Measurements from ENCODE around the gene POLR1A.

POLR1A gene

DNA sequence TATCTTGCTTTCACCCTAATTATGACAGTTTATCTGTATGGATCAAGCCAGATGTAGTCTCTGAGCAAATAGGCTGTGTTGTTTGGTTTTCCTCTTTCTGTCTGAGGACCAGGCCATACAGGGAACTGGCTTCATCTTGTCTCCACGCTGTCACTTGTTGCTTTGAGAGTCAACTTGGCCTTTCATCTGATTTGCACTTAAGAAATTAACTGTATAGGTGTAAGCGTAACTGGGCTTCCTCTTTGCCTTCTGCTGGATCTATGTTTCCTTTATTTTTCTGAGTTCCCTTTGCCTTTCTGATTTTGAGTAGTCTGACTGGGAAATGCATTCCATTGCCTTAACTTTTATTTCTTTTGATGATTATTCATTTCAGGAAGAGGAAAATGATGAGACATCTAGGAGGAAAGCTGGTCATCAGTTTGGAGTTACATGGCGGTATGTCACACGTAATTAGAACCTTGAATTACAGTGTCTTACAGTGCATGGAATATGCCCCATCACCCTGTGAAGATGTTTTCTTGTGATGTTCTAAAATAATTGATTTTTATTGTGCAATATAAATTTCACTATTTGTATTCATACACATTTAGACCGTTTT is 17.7 kb upstream of the POLR1A start:
- peaks cover 99% of the 10 kb centered on the region for H3K36me3 Mint-ChIP-seq (ENCODE audit: low read depth)
- no peak overlapping the region for H3K4me3 Mint-ChIP-seq
- peaks cover 5% of the 10 kb centered on the region for H3K4me1 Mint-ChIP-seq (ENCODE audit: low read depth)
- H3K27me3 Mint-ChIP-seq = no peaks in the 10 kb centered on the region
- intact Hi-C loops (cut with micrococcal nuclease) = loop anchor here (10.0 kb wide), 1 partner anchor 499 kb away; no protein-coding TSS in a partner anchor
- H3K27ac Mint-ChIP-seq = no peak overlapping the region
- H3K9me3 Mint-ChIP-seq = no peaks in the 10 kb centered on the region

DNA sequence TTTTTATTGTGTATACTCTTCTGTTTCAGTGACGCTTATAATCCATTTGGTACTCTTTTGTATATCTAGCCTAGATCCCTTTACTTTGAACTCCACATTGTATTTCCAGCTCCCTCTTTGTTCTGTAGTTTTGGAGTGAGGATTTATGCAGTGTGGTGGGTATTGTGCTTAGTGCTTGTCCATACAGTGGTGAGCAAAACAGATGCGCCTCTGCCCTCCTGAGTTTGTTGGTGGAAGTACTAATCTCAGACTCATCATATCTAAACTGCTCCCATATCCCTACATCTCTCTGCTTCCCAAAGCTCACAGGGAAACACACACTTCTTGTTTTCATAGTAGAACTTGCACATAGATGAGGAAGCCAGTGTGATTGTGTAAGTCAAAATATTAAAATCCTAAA is 12.4 kb upstream of the POLR1A start:
- H3K27ac Mint-ChIP-seq = no peak overlapping the region
- no peaks in the 10 kb centered on the region for H3K27me3 Mint-ChIP-seq
- H3K9me3 Mint-ChIP-seq = no peaks in the 10 kb centered on the region
- peaks cover 100% of the 10 kb centered on the region for H3K36me3 Mint-ChIP-seq (ENCODE audit: low read depth)
- H3K4me1 Mint-ChIP-seq (ENCODE audit: low read depth) = peaks cover 10% of the 10 kb centered on the region
- intact Hi-C loops (cut with micrococcal nuclease) = no loop called here
- H3K4me3 Mint-ChIP-seq = no peak overlapping the region

DNA sequence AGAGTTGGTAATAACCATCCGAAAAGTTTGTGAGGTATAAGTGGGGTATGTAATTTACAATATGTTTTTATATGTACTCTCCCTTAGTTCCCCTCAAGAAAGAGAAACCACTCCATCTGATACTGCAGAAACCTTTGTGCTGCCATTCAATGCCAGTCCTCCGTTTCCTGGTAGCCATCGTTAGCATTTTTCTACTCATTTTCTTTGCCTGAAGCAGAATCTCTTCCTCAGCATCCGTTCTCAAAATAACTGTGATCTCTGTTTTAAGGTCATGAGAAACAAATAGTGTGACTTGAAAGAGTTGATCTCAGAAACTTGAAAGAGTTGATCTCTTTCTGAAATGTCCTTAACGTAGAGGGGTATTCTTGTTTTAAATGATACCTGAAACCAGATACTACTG is 1.3 kb upstream of the POLR1A start:
- peak overlapping the region; percentile 98 for H3K27ac Mint-ChIP-seq
- no peaks in the 10 kb centered on the region for H3K27me3 Mint-ChIP-seq
- no peaks in the 10 kb centered on the region for H3K9me3 Mint-ChIP-seq
- H3K4me3 Mint-ChIP-seq = peak overlapping the region; percentile 98
- intact Hi-C loops (cut with micrococcal nuclease) = loop anchor here (10.0 kb wide), 1 partner anchor 492 kb away; the partner anchor contains the start of genes C2orf68 and USP39
- peaks cover 43% of the 10 kb centered on the region for H3K4me1 Mint-ChIP-seq (ENCODE audit: low read depth)
- H3K36me3 Mint-ChIP-seq (ENCODE audit: low read depth) = peaks cover 69% of the 10 kb centered on the region

DNA sequence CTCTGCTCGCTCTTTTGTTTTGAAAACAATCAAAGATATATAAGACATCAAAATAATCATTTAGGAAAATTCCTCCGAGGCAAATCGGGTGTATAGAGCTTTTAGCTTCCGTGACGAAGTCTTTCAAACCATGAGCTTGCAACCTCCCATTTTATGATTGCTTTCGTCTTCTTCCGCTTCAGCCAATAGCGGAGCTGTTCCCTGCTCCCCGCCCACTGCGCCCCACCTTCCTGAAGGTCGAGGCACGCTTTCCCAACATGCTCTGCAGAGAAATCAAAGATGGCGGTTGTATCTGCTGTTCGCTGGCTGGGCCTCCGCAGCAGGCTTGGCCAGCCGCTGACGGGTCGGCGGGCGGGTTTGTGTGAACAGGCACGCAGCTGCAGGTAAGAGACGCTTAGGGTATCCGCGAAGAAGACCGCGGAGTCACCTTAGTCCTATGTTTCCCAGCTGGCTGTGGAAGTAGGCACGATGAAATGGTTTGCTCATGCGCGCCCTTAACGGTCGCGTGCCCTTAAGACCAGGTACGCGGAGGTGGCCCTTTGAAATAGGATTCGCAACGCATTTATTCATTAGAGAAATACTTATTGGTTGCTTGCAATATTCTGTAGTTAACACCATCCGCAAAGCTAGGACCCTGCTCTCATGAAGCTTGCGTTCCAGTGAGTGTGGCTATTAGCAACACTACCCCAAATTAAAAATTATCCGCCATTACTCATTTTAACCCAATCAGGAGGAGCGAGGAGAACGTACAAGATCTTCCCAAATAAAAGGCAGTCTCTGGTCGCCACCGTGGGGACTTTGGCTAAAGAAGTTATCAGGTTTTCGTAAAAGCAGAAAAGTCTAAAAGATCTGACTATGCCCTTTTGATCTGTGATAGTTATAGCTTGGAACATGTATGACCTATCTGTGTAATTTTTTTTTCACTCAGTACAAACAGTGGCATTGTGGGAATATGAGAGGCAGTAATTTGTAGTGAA is 571 bp upstream of the POLR1A start, which contains the start of gene PTCD3:
Gene PTCD3, plus strand, starts transcription at position 267 of the 977 bp plus-strand sequence. Its CDS starts 13 bp downstream, at position 280.
- H3K4me1 Mint-ChIP-seq (ENCODE audit: low read depth) = peaks cover 48% of the 10 kb centered on the region
- H3K9me3 Mint-ChIP-seq = no peaks in the 10 kb centered on the region
- H3K36me3 Mint-ChIP-seq (ENCODE audit: low read depth) = peaks cover 67% of the 10 kb centered on the region

DNA sequence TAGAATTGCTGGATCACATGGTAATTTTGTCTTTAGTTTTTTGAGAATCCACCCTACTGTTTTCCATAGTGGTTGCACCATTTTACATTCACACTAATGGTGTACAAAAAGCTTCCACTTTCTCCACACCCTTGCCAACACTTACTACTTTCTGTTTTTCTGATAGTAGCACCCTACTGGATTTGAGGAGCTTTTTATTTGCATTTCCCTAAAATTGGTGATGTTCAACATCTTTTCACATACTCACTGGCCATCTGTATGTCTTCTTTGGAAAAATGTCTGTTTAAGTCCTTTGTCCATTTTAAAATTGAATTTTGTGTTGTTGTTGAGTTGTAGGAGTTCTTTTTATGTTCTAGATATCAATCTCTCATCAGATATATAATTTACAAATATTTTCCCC is 3.5 kb downstream of the POLR1A start:
- Mint-ChIP-seq H3K36me3 (ENCODE audit: low read depth) (peaks cover 71% of the 10 kb centered on the region), H3K4me3 (no peak overlapping the region), H3K4me1 (ENCODE audit: low read depth) (peaks cover 45% of the 10 kb centered on the region), H3K27me3 (no peaks in the 10 kb centered on the region), H3K9me3 (no peaks in the 10 kb centered on the region), H3K27ac (no peak overlapping the region)
- intact Hi-C loops (cut with micrococcal nuclease) = loop anchor here (10.0 kb wide), 1 partner anchor 487 kb away; the partner anchor contains the start of genes C2orf68 and USP39

More for the DNA sequence above, 571 bp upstream of the POLR1A start, which contains the start of gene PTCD3:
- H3K27ac Mint-ChIP-seq = peak within 1 kb of the TSS; percentile 98
- intact Hi-C loops (cut with micrococcal nuclease) = loop anchor here (10.0 kb wide), 1 partner anchor 491 kb away; the partner anchor contains the start of genes C2orf68 and USP39
- H3K27me3 Mint-ChIP-seq = no peaks in the 10 kb centered on the region
- peak within 1 kb of the TSS; percentile 98 for H3K4me3 Mint-ChIP-seq

DNA sequence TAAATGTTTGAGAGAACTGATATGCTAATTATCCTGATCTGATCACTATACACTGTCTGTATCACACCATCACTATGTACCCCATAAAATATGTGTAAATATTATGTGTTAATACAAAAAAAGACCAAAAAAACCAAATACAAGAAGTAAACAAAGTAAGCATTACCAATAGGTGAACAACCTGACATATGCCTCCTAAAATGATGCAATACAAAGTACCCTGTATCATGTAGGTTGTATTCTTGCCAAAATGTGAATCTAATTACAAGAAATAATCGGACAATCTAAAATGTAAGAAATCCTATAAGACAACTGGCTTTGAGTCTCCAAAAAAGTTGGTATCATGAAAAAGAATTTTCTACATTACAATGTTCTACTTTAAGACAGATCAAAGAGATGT is 7.8 kb downstream of the POLR1A start:
- Mint-ChIP-seq H3K9me3 (no peaks in the 10 kb centered on the region), H3K27ac (no peak overlapping the region), H3K4me1 (ENCODE audit: low read depth) (peaks cover 18% of the 10 kb centered on the region), H3K4me3 (no peak overlapping the region), H3K36me3 (ENCODE audit: low read depth) (peaks cover 89% of the 10 kb centered on the region), H3K27me3 (no peaks in the 10 kb centered on the region)
- intact Hi-C loops (cut with micrococcal nuclease) = loop anchor here (10.0 kb wide), 1 partner anchor 453 kb away; no protein-coding TSS in a partner anchor

DNA sequence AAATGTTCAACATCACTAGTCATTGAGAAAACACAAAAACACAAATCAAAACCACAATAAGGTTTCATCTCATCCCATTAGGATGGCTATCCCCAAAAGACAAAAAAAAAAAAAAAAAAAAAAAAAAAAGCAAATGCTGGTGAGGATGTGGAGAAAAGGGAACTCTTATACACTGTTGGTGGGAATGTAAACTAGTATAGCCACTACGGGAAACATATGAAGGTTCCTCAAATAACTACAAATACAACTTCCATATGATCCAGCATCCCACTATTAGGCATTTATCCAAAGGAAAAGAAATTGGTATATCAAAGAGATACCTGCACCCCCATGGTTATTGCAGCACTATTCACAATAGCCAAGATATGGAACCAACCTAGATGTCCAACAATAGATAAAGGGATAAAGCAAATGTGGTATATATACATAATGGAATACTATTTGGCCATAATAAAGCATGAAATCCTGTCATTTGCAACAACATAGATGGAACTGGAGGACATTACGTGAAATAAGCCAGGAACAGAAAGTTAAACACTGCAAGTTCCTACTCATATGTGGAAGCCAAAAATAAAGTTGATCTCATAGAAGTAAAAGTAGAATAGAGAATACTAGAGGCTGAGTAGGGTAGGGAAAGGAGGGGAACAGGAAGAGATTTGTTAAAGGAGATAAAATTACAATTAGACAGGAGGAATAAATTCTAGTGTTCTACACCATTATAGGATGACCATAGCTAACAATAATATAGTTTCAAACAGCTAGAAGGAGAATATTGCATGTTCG is 8.4 kb downstream of the POLR1A start:
- intact Hi-C loops (cut with micrococcal nuclease) = loop anchor here (10.0 kb wide), 1 partner anchor 453 kb away; no protein-coding TSS in a partner anchor
- Mint-ChIP-seq H3K36me3 (ENCODE audit: low read depth) (peaks cover 87% of the 10 kb centered on the region), H3K9me3 (no peaks in the 10 kb centered on the region), H3K4me3 (no peak overlapping the region), H3K27ac (no peak overlapping the region), H3K4me1 (ENCODE audit: low read depth) (peaks cover 12% of the 10 kb centered on the region), H3K27me3 (no peaks in the 10 kb centered on the region)

DNA sequence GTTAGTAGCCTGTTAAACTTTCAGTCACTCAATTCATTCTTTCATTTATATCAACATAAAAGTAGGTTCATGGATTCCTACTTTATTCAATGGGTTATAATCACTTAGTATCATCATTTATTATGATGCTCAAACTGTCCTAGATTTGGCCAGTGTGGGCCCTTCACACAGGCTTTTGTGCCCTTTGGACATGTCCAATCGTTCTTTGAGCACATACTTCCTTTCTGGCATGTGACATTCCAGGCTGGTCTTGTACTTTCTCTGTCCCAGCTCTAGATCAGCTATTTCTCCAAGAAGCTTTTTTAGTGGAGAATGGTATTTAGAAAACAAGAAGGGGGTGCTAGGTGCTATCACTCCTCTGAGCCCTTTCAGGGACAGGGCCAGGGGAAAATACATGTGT is 11.5 kb downstream of the POLR1A start:
- no peaks in the 10 kb centered on the region for H3K9me3 Mint-ChIP-seq
- H3K4me1 Mint-ChIP-seq (ENCODE audit: low read depth) = peaks cover 6% of the 10 kb centered on the region
- H3K27ac Mint-ChIP-seq = no peak overlapping the region
- no peak overlapping the region for H3K4me3 Mint-ChIP-seq
- intact Hi-C loops (cut with micrococcal nuclease) = loop anchor here (10.0 kb wide), 1 partner anchor 449 kb away; no protein-coding TSS in a partner anchor
- H3K36me3 Mint-ChIP-seq (ENCODE audit: low read depth) = peaks cover 91% of the 10 kb centered on the region
- no peaks in the 10 kb centered on the region for H3K27me3 Mint-ChIP-seq

DNA sequence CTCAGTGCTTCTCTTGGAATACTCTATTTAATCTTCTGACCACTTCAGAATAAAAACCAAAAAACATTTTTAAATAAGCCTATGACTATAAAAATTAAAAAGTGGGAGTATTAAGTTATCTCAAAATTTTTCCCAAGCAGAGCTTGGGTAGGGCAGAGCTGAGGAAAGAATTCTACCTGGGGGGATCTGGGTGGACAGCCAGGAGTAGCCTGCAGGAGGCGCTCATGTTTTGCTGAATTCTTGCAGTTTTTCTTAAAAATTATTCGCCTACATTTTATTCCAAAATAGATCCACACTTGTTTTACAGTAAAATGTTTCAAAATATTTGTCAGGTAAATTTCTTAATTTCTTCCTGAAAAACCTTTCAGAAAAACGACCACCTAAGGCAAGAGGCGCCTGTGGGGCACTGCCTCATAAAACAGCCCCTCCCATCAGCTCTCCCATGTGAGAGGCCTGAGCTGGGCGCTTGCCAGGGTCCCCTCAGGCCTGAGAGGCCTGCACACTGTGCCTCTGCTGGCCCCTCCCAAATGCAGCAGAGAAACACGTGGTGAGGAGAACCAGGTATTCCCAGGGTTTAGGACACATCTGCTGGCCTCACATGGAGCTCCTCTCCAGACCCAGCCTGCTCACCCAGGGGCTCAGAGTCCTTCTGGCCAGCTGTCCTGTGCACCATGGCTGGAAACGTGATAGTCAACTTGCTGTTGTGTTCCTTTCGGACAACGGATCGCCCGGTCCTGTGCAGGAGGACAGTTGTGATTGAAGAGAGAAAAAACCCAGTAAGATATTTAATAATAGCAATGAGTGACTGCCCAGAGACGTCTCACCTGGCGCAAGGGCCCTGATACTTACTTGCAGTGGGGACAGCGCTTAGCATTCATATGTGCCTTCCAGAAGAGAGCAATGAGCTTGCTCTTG is 17.5 kb downstream of the POLR1A start:
- H3K27me3 Mint-ChIP-seq = no peaks in the 10 kb centered on the region
- no peak overlapping the region for H3K27ac Mint-ChIP-seq
- peaks cover 89% of the 10 kb centered on the region for H3K36me3 Mint-ChIP-seq (ENCODE audit: low read depth)
- no peak overlapping the region for H3K4me3 Mint-ChIP-seq
- intact Hi-C loops (cut with micrococcal nuclease) = no loop called here
- H3K4me1 Mint-ChIP-seq (ENCODE audit: low read depth) = no peaks in the 10 kb centered on the region
- H3K9me3 Mint-ChIP-seq = no peaks in the 10 kb centered on the region

DNA sequence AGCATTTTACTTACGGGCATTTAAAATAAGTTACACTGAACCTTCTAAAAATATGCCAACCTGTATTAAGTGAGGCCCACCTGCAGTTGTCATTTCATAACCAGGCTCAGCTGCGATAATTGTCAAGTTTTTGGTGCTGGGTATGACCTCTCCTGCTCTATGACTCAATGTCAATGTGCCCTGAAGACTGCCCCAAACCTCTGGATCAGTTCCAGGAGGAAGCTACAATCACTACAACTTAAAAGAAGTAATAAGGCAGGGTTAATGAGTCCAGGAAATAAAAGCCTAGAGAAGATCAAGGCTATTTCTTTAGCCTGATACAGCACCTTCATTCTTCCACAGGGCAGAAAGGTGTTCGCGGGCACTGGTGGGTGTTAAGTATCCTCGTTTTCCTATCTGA is 22.9 kb downstream of the POLR1A start:
- Mint-ChIP-seq H3K27ac (no peak overlapping the region), H3K4me1 (ENCODE audit: low read depth) (peaks cover 19% of the 10 kb centered on the region)

DNA sequence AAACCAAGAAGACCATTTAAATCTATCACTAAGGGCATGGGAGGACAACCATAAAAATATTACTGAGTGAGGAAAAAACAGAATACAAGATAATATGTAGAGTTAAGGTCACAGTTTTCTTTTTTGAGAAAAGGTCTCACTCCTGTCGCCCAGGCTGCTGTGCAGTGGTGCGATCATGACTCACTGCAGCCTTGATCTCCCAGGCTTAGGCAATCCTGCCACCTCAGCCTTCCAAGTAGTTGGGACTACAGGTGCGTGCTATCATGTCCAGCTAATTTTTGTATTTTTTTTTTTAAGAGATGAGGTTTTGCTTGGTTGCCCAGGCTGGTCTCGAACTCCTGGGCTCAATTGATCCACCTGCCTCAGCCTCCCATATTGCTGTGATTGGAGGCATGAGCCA is 24.0 kb downstream of the POLR1A start:
- H3K36me3 Mint-ChIP-seq (ENCODE audit: low read depth) = peaks cover 77% of the 10 kb centered on the region
- H3K27ac Mint-ChIP-seq = no peak overlapping the region
- peaks cover 19% of the 10 kb centered on the region for H3K4me1 Mint-ChIP-seq (ENCODE audit: low read depth)
- H3K4me3 Mint-ChIP-seq = no peak overlapping the region
- no peaks in the 10 kb centered on the region for H3K27me3 Mint-ChIP-seq
- H3K9me3 Mint-ChIP-seq = no peaks in the 10 kb centered on the region
- intact Hi-C loops (cut with micrococcal nuclease) = no loop called here

More for the DNA sequence above, 22.9 kb downstream of the POLR1A start:
- Mint-ChIP-seq H3K27me3 (no peaks in the 10 kb centered on the region), H3K9me3 (no peaks in the 10 kb centered on the region), H3K4me3 (no peak overlapping the region), H3K36me3 (ENCODE audit: low read depth) (peaks cover 75% of the 10 kb centered on the region)
- intact Hi-C loops (cut with micrococcal nuclease) = no loop called here

DNA sequence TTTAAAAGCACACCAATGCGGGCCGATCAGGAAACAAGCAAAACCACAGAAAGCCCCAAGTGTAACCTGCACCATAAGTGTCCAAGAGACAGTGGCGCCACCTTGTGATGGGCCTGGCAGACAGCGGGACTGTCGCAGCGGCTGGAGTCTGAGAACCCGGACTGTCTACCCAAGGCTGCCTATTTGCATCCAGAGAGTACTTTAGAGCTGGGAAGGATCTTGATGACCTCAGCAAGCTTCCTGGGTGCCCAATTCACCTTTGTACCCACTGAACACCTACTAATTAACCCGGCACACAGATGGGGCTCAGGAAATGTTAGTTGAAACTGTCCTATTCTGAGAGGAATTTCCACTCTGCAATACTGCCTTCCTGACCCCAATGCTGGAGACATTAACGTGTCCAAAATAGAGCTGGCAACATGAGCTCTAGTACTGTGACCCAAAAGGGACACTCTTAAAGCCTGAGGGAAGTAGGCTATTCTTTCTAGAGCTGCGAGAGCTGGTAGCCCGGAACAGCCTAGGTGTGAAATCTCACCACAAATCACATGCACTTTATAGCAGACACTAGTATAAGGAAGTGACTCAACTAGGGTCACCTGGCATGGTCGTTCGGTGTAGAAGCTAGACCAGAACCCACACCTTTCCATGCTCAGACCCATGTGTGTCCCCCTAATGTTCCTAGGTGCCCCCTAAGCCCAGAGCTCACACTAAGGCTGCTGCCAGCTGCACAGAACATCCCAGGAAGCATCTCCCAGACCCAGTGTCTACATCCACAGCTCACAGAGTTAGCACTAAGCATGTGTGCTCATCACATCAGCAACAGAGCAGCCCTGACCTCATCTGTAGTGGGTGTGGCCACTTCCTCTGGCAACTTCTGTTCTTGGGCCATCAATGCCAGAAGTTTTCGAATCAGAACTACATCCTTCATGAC is 25.4 kb downstream of the POLR1A start:
- intact Hi-C loops (cut with micrococcal nuclease) = loop anchor here (1.0 kb wide), 2 partner anchors 193 to 253 kb away; no protein-coding TSS in a partner anchor
- H3K4me1 Mint-ChIP-seq (ENCODE audit: low read depth) = peaks cover 19% of the 10 kb centered on the region
- no peak overlapping the region for H3K4me3 Mint-ChIP-seq
- H3K27me3 Mint-ChIP-seq = no peaks in the 10 kb centered on the region
- H3K36me3 Mint-ChIP-seq (ENCODE audit: low read depth) = peaks cover 77% of the 10 kb centered on the region
- no peaks in the 10 kb centered on the region for H3K9me3 Mint-ChIP-seq
- peak overlapping the region; percentile 65 for H3K27ac Mint-ChIP-seq

Measured in dendritic cell treated with granulocyte-macrophage colony-stimulating factor and Interleukin-4, amounts not matched to agents 40 ng/mL and 50 ng/mL, for 4 days (primary cell).